ENCODE measurements around the gene PTPN1.
"Not testable (repeated sequence)": the region's sequence is repeated elsewhere in the genome, so short reads cannot be mapped to it uniquely, and the experiment has no call there.

Gene PTPN1

GRCh38 chr20:50620459-50620858, 110.3 kb downstream of the PTPN1 start:
- DNase-seq = not testable (repeated sequence)

GRCh38 chr20:50621068-50621665, 111.0 kb downstream of the PTPN1 start:
- DNase-seq = no peak

DNA sequence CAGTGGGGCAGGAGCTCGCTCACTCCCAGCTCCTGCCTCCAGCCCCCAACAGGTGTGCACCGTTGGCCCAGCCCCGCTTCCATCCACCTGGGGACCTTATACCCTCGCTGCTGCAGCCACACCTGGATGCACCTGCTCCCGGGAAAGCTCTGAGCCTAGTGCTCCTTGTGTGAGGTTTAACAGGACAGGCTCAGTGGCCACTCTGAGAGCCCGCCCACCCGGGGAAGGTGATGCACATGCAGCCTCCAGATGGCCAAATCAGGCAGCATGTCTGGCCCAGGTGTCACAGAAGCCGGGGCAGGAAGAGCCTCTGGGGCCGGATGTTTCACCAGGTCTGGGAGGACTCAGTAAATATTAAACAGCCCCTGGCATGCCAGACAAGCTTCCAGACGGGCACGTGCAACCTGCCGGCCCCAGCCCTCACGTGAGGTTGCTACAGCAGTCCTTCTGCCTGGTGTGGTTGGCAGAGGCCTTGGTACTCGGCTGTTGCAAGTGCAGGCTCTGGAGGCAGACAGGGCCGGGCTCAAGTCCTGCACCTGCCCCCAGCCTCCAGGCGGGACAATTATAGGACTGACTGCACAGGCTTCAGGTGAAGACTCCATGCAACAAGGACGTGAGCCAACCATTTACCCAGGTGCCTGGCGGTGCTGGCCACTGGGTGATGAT, 114.3 kb downstream of the PTPN1 start:
- no peak for DNase-seq

DNA sequence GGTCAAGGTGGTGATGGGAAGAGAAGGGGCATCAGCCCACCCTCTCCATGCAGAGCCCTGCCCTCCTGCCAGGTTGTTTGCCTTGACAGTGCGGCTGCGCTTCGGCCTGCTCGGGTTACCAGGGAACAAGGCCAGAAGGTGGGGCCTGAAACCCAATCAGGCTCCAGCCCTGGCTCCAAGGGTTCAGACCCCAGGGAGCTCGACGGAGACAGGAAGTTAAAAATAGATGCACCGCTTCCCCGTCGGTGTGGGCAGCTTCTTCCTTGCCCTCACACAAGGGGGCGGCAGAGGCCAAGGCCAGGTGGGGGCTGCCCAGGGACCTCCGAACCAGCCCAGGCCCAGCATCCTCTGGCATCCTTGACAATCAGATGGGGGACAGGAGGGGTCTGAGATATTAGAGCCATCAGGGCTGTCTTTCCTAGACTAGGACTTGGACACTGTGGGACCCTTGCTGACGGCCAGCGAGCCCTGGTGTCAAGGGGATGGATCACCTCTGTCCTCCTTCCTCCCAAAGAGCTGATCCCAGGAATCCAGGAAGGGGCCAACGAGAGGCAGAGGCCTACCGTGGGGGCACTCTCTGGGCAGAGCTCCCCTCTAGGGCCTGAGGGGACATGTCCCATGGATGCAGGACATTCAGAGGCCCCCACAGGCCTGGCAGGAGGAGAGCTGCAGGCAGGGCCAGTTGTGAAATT, 115.9 kb downstream of the PTPN1 start:
- DNase-seq = no peak

DNA sequence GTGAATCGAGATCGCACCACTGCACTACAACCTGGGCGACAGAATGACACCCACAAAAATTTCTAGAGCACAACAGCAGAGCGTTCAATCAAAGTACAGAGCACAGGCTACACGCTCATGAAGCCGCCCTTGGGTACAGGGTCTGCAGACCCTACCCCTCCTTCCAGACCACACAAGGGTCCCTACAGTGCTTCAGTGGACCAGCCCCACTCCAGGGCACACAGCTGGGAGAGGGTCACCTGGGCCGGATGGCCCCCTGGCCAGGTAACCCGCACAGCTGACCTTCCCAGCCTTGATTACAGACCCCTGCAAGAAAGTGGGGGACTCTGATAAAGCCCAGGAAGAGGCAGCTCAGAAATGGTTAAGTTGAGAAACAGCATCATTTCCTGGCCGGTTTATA, 117.6 kb downstream of the PTPN1 start:
- no peak for DNase-seq

DNA sequence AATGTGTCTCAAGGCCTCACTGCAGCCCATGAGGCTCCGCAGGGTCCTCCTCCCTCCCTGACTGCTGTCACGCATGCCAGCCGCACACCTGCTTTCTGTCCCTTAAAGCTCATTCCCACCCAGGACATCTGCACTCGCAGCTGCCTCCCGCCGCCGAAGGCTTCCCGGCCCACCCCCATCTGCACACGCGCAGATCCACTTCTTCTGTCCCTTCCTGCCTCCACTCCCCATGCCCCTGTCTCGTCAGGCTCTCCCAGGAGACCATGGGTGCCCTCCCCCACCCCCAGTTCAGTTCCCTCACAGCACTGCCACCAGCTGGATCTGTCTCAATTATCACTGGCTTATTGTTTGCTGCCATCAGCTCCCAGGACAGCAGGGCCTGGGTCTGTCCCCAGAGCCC, 118.1 kb downstream of the PTPN1 start:
- DNase-seq = no peak

DNA sequence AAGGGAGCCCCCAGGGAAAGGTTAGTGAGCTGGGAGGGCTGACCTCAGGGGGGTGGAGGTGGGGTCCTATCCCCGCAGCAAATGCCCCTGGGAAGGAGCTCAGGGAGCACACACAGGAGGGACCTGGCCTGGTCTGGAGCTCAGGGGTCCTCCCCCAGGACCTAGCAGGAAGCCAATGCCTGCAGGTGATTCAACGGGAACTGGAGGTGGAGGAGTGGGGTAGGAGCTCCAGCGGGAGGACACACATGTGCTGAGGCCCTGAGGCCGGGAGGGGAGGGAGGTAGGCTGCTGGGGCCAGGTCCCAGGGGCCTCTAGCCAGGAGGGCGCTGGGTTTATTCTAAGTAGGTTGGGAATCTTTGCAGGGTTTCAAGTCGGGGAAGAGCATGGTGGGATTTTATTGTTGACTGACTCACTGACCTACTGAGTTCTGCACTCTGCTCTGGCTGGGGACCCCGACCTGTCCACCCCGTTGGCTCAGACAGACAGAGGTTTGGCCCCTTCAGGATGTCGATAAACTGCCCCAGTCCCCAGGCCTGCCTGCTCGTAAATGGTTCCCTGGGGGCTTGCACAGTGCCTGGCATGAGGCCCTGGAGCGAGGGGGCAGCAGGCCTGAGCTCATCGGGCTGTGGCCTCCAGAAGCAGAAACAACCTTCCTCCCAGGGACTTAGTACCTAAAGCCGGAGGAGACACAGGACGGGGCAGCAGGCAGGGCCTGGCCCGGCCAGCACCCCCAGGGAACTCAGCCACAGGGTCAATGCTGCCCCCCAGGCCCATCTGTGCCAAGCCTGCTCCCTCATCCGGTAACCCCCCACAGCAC, 118.9 kb downstream of the PTPN1 start:
- no peak for DNase-seq

DNA sequence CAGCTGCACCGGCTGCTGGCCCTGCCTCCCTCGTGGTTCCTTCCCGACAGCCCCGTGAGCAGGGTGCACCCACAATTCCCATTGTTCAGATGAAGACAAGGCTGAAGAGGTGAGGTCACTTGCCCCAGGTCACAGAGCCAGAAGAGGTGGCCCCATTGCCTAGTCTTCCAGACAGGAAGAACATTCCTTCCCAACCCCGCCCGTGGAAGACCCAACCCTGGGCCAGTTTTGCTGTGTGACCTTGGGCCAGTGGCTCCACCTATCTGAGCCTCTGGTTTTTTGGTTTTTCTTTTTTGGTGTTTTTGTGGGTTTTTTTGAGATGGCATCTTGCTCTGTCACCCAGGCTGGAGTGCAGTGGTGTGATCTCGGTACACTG, 119.5 kb downstream of the PTPN1 start:
- DNase-seq = no peak

- DNase-seq = no peak
These were observed 120.5 kb downstream of the PTPN1 start for GRCh38 chr20:50630578-50631263.

DNA sequence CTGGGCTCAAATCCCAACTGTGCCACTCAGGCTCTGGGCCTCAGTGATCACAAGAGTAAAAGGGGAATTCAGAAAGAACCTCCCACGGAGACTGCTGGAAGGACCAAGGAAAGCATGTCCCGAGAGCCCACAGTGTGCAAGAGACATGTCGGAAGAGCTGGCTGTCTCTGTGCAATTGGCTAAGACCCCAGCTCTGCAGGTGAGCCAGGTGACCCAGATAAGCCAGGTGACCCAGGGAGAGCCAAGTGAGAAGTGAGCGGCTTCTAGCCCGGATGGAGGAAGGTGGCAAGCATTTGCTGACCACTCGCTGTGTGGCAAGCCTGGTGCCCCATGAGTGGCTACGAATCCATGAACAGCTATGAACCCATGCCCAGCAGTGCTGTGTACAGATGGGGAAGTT, 122.1 kb downstream of the PTPN1 start:
- no peak for DNase-seq

DNA sequence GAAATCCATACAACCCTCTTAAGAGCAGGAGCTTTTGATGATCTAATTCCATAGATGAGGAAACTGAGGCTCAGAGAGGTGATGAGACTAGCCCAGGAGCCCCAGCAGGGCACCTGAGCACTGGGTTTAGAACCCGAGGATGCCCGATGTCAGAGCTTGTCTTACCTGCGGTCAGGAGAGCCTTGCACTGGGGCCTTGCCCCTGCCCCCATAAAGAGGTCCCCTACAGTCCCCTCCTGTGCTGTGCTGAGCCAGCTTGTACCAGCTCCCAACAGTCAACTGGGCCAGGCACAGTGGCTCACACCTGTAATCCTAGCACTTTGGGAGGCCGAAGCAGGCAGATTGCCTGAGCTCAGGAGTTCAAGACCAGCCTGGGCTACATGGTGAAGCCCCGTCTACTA, 122.5 kb downstream of the PTPN1 start:
- no peak for DNase-seq

- no peak for DNase-seq
These were observed 123.2 kb downstream of the PTPN1 start for GRCh38 chr20:50633361-50633760.

DNA sequence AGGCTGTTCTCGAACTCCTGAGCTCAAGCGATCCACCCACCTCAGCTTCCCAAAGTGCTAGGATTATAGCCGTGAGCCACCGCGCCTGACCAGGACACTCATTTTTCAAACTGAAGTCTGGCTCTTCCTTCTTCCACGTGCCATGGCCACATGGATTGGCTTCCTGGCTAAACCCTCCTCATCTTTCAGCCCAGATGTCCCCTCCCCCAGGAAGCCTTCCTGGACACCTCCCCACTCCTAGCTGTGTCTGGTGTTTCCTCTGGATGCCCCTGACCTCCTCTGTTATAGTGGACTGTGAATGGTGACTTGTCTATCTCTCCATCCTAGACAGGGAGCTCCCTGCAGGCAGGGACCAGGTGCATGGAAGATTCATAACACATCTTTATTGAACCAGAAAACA, 124.0 kb downstream of the PTPN1 start:
- no peak for DNase-seq
